ENCODE data around the gene TYRP1.

Gene TYRP1

DNA sequence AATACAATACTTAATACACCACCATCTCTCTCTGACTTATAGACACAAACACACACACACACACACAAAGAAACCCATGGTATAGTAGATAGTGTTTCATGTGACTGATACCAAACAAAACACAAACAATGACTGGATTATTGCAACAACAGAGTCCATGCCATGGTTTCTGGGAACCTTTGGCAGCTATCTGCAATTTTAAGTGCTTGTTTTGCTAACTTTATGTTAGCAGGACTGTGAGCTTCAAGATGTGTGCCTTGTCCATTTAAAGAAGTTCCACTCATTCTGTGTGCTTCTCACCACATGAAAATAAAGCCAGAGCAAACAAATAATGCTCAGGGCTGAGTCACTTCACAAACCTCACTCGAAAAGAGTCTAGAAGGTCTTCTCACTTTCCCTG, 66.6 kb downstream of the TYRP1 start:
- Histone ChIP-seq H3K4me2 (no peak overlapping the region), H3K9me3 (no peaks in the 10 kb centered on the region), H3K36me3 (no peaks in the 10 kb centered on the region), H3K4me3 (no peak overlapping the region), H3K9ac (no peak overlapping the region), H3K27me3 (no peaks in the 10 kb centered on the region), H3K4me1 (no peaks in the 10 kb centered on the region), H3K27ac (no peak overlapping the region), H4K20me1 (no peaks in the 10 kb centered on the region)
- no peak for TF ChIP-seq Cebpa-rat (IDR thresholded peaks at IDR 0.05)
